Calu3 (cell line): ENCODE data around the gene EFCAB12. TPM values are rescaled to one million over a fixed set of nuclear protein-coding genes. Genes with fewer than 3 reads are reported as not detected.
"Not testable (repeated sequence)": the region's sequence is repeated elsewhere in the genome, so short reads cannot be mapped to it uniquely, and the experiment has no call there.

Experiments used
- BruUV-seq: library from RNA; stranded (reverse); fragments of 400-500 nt; replicated peaks from 2 replicates; lab custom pipeline; 2021; lab: Mats Ljungman, UMichigan
- CTCF ChIA-PET: fragments of 300-600 bp; sonication (Branson Sonifier 250); formaldehyde crosslinking; loops from one replicate; lab custom pipeline; 2022; ENCODE audit warnings: antibody characterized with exemption; lab: Charles Lee
- DNase-seq: peaks from one replicate; pipeline ENCODE4 v3.0.0; 2022
- H3K27ac Mint-ChIP-seq: one replicate; pipeline ENCODE4 v1.8.0; 2022; ENCODE audit warnings: mixed read lengths; ENCODE audit not compliant: unreplicated experiment
- H3K27me3 Mint-ChIP-seq: one replicate; pipeline ENCODE4 v1.8.0; 2022; ENCODE audit warnings: mixed read lengths; ENCODE audit not compliant: unreplicated experiment
- H3K36me3 Mint-ChIP-seq: one replicate; pipeline ENCODE4 v1.8.0; 2022; ENCODE audit warnings: mild to moderate bottlenecking, moderate library complexity, mixed read lengths; ENCODE audit not compliant: insufficient read depth, unreplicated experiment
- H3K4me1 Mint-ChIP-seq: one replicate; pipeline ENCODE4 v1.8.0; 2022; ENCODE audit warnings: mild to moderate bottlenecking, low read depth, mixed read lengths; ENCODE audit not compliant: unreplicated experiment
- H3K4me3 Mint-ChIP-seq: one replicate; pipeline ENCODE4 v1.8.0; 2022; ENCODE audit warnings: mild to moderate bottlenecking, low read depth, moderate library complexity, mixed read lengths; ENCODE audit not compliant: unreplicated experiment
- H3K9me3 Mint-ChIP-seq: one replicate; pipeline ENCODE4 v1.8.0; 2022; ENCODE audit warnings: low read depth, mixed read lengths; ENCODE audit not compliant: unreplicated experiment
- intact Hi-C: fragments of 100-400 bp; cut with micrococcal nuclease; formaldehyde crosslinking; loops from one replicate; pipeline ENCODE4 v1.10.0; 2022; ENCODE audit not compliant: unreplicated experiment
- total RNA-seq: library from RNA; stranded (reverse); gene quantifications from 2 replicates; pipeline ENCODE4 v1.2.3, GENCODE V29; 2022
- TF ChIP-seq, protein P1 (sequence below): fragments of 200-600 bp; IDR thresholded peaks from one replicate; pipeline ENCODE4 v1.8.0; 2022; ENCODE audit warnings: antibody characterized with exemption; ENCODE audit not compliant: unreplicated experiment

Gene EFCAB12
- total RNA-seq, 1 experiment from 2014 or later, result 0.42 TPM

DNA sequence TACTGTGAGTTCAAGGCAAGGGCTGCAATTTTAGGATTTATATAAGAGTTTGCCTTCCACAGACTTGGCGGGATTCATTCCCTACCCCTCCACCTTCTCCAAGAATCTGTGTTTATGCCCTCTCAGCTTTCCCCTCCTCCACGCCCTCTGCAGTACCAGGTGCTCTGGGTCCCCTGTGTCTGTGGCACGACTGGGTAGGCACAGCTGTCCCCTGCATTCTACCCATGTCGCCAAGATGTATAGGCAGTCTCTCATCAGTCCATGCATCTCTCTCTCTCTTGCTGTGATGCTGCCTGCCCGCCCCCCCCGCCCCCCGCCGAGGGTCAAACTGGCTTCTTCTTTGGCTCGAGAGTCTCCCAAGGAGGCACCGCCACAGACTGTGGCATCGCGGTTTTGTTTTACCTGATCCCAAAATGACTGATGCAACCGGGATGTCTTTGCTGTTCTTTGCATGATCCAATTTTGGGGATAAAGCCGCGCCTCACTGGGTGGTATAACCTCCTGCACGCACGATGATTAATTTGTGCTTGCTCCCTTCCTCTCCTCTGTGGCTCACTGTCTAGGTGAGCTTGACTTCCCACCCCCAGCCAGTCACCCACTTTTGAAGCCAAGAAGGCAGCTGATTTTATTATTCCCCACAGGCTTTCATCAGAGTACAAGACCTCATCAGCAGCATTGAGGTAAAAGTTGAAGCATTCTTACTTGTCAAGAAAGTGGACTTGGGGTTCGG is 43.7 kb downstream of the EFCAB12 start:
- intact Hi-C loops, result loop anchor here (5.0 kb wide), 2 partner anchors 53 to 548 kb away; partner anchors contain the start of gene MBD4
- CTCF ChIA-PET, result interaction anchor here (0.7 kb wide), 1 partner anchor 17 kb away, joined by 3 read pairs; no protein-coding TSS in a partner anchor
- H3K27ac Mint-ChIP-seq, result no peak overlapping the region

DNA sequence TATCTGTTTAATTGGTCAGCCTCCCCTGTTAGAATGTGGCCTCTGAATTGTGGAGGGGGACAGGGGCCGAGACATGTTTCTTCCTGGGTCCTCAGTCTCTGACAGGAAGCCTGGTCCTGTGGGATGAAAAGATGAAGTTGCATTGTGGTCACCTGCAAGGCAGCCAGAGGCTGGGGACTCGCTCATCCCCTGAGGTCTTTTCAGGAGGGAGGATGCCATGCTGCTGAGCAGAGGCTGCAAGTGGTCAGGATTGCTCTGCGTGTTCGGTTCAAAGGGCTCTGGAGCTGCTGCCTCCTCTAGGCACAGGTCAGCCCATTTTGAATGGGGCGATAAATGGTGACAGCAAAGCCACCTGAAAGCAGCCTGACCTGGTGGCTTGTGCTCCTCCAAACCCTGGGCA is 44.3 kb downstream of the EFCAB12 start:
- CTCF ChIA-PET, result interaction anchor here (0.7 to 1.7 kb wide), 9 partner anchors 11 to 445 kb away, joined by 3 to 24 read pairs (median 8); partner anchors contain the start of genes IFT122 and MBD4
- DNase-seq, H3K27ac Mint-ChIP-seq, H3K9me3 Mint-ChIP-seq, BruUV-seq, H3K4me1 Mint-ChIP-seq, H3K27me3 Mint-ChIP-seq, H3K4me3 Mint-ChIP-seq: not testable (repeated sequence)
- H3K36me3 Mint-ChIP-seq, result peaks cover 32% of the 10 kb centered on the region
- intact Hi-C loops, result loop anchor here (5.0 kb wide), 2 partner anchors 53 to 548 kb away; partner anchors contain the start of gene MBD4

More for the DNA sequence above, 43.7 kb downstream of the EFCAB12 start:
- Mint-ChIP-seq H3K9me3 (no peaks in the 10 kb centered on the region), H3K36me3 (peaks cover 36% of the 10 kb centered on the region), H3K4me1 (peaks cover 10% of the 10 kb centered on the region), H3K27me3 (no peaks in the 10 kb centered on the region), H3K4me3 (no peak overlapping the region)
- TF ChIP-seq, protein P1, sequence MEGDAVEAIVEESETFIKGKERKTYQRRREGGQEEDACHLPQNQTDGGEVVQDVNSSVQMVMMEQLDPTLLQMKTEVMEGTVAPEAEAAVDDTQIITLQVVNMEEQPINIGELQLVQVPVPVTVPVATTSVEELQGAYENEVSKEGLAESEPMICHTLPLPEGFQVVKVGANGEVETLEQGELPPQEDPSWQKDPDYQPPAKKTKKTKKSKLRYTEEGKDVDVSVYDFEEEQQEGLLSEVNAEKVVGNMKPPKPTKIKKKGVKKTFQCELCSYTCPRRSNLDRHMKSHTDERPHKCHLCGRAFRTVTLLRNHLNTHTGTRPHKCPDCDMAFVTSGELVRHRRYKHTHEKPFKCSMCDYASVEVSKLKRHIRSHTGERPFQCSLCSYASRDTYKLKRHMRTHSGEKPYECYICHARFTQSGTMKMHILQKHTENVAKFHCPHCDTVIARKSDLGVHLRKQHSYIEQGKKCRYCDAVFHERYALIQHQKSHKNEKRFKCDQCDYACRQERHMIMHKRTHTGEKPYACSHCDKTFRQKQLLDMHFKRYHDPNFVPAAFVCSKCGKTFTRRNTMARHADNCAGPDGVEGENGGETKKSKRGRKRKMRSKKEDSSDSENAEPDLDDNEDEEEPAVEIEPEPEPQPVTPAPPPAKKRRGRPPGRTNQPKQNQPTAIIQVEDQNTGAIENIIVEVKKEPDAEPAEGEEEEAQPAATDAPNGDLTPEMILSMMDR, result no peak
- no peak for DNase-seq
- no TSS peak for BruUV-seq

DNA sequence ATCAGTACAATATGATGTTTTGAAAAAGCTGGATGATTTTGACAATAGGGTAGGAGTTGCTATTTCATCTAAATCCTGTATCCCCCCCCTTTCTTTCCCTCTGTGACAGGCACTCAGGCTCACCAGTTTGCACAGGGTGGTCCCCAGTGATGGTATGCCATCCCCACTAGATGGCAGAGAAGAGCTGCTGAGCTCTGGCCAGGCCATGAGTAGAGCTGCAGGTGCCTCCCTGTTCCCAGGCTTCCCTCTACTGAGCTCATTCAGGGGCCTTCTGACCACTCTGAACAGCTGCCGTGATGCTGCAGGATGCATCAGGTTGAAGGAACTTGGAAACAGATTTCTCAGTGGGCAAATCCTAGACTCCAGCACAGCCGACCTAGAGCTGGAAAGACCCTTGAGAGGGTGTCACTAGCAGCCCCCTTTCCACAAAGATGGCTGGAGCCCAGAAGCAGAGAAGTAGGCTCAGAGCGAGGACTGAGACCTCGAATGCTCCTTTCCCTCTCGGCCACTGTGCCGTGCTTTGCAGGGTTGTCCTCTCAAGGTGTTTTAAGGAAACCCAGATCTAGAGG is 45.1 kb downstream of the EFCAB12 start:
- Mint-ChIP-seq H3K9me3 (no peaks in the 10 kb centered on the region), H3K4me3 (no peak overlapping the region), H3K4me1 (no peaks in the 10 kb centered on the region), H3K27ac (no peak overlapping the region), H3K27me3 (no peaks in the 10 kb centered on the region), H3K36me3 (peaks cover 33% of the 10 kb centered on the region)
- BruUV-seq, result no TSS peak
- TF ChIP-seq, protein P1, result peak; percentile 96
- CTCF ChIA-PET, result interaction anchor here (0.6 to 1.7 kb wide), 24 partner anchors 10 to 715 kb away, joined by 3 to 24 read pairs (median 4); partner anchors contain the start of genes EFCAB12, IFT122 and MBD4
- intact Hi-C loops, result loop anchor here (1.0 to 5.0 kb wide), 4 partner anchors 39 to 549 kb away; partner anchors contain the start of gene MBD4
- peak; percentile 83 for DNase-seq

DNA sequence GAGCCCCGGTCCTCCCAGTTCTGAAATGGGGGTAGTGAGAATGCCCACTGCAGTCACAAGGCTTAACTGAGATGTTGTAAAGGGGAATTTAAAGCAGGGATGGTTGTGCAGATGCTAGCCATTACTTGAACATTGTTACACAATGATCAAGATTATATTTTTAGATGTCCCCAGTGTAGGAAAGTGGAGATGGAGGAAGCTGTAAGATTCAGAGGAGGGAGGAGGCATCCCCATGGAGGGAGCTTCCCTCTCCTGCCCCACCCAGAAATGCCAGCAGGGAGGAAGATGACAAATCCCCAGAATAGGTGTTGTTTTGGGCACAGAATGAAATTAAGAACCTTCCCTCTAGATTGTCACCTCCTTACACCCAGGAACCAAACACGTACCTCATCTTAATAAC is 46.1 kb downstream of the EFCAB12 start:
- CTCF ChIA-PET, result interaction anchor here (0.6 to 1.7 kb wide), 3 partner anchors 10 to 66 kb away, joined by 3 to 18 read pairs (median 7); partner anchors contain the start of genes IFT122 and MBD4
- TF ChIP-seq, protein P1, result no peak
- no peaks in the 10 kb centered on the region for H3K9me3 Mint-ChIP-seq
- intact Hi-C loops, result loop anchor here (2.0 to 5.0 kb wide), 3 partner anchors 55 to 550 kb away; partner anchors contain the start of gene MBD4
- peaks cover 36% of the 10 kb centered on the region for H3K36me3 Mint-ChIP-seq
- no TSS peak for BruUV-seq
- no peak overlapping the region for H3K27ac Mint-ChIP-seq
- H3K4me3 Mint-ChIP-seq, result no peak overlapping the region
- no peaks in the 10 kb centered on the region for H3K27me3 Mint-ChIP-seq
- no peaks in the 10 kb centered on the region for H3K4me1 Mint-ChIP-seq
- no peak for DNase-seq
